Measurements from ENCODE around the gene TOR4A. TPM values are rescaled to one million over a fixed set of nuclear protein-coding genes. Genes with fewer than 3 reads are reported as not detected.

TOR4A gene
- 0.92 TPM for total RNA-seq

DNA sequence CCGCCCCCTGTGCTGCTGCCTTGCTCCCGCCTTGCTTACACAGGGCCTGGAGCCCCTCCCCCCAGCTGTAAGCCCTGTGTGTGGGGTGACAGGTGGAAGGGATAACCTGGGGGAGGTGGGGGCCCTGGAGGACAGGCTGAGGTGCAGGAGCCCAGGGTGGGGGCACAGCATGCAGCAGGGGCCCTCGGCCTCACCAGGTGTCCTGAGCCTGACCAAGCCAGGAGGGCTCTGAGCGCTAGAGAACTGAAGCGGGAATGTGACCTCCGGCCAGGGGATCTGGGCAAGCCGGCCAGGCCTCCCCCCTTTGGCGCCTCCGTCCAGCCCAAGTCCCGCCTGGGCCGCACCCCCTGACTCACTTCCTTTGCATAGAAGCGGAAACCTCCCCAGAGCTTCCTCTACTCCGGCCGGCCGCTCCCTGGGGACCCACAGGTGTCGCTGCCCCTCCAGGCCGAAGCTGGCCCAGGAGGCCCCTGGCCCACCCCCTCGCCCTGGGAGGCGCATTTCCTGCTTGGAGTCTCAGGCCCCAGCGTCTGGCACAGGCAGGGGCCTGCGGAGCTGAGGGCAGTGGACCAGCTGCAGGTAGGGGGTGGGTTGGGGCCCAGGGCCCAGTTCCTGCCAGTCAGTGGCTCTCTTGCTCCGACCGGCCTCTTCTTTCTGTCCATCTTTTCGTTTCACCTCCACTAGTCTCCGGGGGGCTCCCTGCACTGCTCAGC is at the start of gene TOR4A:
TSS of gene TOR4A (plus strand) at position 398 of the 713 bp plus-strand sequence. CDS start 964 bp downstream, outside the sequence.

DNA sequence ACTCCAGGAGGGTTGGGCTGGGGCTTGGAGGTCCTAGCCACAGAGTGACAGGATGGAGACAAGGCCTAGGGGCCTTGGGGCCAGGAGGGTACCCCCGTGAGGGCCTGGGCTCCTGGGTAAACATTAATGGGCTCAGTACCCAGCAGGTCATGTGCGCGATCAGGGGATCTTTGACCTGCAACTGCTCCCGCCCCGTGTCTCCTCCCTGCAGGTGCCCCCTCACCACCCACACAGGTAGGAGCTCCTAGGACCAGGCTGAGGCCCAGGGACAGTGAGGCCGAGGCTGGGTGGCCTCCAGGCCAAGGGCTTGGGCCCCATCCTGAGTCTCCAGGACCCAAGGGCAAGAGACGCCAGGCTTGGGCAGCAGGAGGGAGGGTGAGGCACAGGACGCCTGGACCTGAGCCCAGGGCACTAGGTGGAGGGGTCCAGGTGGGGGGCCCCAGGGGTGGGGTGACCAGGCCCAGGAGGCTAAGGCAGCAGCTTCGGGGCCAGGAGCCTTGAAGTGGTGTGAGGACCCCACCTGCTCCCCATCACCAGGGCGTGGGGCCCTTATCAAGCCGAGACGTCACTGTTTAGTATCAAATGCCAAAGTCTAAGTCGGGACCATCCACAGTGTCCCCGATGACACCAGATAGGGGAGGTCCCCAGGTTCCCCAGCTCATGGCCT is 46.7 kb upstream of the TOR4A start, which contains the start of gene SLC34A3:
TSS of gene SLC34A3 (plus strand) at position 197 of the 667 bp plus-strand sequence. CDS start 802 bp downstream, outside the sequence.

DNA sequence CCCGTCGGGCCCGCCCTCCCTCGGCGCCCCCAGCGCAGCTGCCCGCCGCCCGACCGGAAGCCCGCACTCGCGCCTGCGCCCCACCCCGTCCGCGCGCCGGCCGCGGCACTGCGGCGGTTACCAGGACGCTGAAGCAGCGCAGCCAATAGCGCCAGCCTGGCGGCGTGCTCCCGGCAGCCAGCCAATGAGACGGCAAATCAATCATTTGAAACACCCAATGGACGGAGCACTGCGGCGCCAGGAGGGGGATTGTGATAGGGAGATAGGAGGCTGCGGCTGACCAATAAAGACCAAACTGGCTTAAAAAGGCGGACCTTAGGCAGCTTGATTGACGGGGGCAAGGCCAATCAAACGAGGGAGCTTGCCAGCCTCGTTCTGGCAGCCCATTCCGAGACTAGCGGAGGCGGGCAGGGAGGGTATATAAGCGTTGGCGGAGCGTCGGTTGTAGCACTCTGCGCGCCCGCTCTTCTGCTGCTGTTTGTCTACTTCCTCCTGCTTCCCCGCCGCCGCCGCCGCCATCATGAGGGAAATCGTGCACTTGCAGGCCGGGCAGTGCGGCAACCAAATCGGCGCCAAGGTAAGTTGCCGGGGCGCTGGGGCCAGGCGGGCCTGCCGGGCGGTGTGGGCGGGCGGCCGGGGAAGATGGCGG is 36.6 kb upstream of the TOR4A start, which contains the start of gene TUBB4B:
TSS of gene TUBB4B (plus strand) at position 447 of the 649 bp plus-strand sequence. CDS start at position 521, 74 bp downstream.

GRCh38 chr9:137251194-137251461 is 26.4 kb upstream of the TOR4A start, which contains the start of gene STPG3:
TSS of gene STPG3 (plus strand) at chr9:137251286. CDS start at chr9:137251287, 1 bp downstream.

DNA sequence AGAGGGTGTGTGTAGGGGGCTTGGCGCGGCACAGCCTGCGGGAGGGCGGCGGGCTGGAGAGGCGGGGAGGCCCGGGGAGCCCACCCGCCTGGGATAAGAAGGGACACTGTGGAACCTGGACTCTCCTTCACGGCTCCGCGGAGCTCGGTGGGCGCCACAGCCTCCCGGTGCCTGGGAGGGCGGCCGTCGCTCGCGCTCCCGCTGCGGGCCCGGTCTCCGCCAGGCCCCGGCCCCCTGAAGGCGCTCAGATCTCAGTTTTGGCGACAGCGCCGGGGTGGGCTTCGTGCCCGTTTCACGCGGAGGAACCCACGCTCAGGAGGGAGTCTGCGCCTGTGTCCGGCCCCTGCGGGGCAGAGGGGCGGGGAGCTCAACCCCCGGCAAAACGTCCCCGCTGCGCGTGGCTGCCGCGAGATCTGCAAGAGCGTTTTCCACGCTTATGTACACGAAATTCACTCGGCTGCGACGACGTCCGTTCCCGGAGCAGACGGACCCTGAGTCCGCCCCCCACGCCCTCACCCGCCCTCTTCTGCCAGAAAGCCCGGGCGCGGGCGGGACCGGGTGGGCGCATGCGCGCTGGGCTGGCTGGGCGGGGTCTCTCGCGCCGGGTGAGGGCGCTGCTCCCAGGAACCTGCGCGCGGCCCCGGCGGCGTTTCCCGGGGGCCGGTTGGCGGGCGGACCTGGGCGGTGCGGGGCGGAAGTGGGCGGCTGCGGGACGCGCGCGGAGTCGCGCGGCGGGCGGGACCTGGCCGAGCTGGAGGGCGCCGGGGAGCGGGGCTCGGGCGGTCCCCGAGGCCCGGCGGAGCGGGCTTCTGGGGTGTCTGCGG is 22.7 kb upstream of the TOR4A start, which contains the start of gene NELFB:
TSS of gene NELFB (plus strand) at position 704 of the 824 bp plus-strand sequence.

GRCh38 chr9:137302118-137302448 is 24.6 kb downstream of the TOR4A start, which contains the start of gene NRARP:
TSS of gene NRARP (minus strand) at chr9:137302271. CDS start at chr9:137301928, 343 bp downstream.

Other genes with a start within 250 kb of the TOR4A start
- gene ABCA2, start 249.5 kb upstream of the TOR4A start, total RNA-seq = 36.4 TPM
- not detected for gene FUT7, start 245.6 kb upstream of the TOR4A start, total RNA-seq
- 23.1 TPM for gene NPDC1, start 231.5 kb upstream of the TOR4A start, total RNA-seq
- 3.2 TPM for gene ENTPD2, start 223.7 kb upstream of the TOR4A start, total RNA-seq
- gene SAPCD2, start 207.2 kb upstream of the TOR4A start, total RNA-seq = 4.2 TPM
- 0.69 TPM for gene UAP1L1, start 200.2 kb upstream of the TOR4A start, total RNA-seq
- gene MAN1B1, start 190.7 kb upstream of the TOR4A start, total RNA-seq = 44.8 TPM
- 38.8 TPM for gene DPP7, start 163.0 kb upstream of the TOR4A start, total RNA-seq
- gene GRIN1, start 138.6 kb upstream of the TOR4A start, total RNA-seq = 69.0 TPM
- not detected for gene LRRC26, start 107.7 kb upstream of the TOR4A start, total RNA-seq
- not detected for gene TMEM210, start 105.7 kb upstream of the TOR4A start, total RNA-seq
- 24.0 TPM for gene ANAPC2, start 89.2 kb upstream of the TOR4A start, total RNA-seq
- 27.5 TPM for gene SSNA1, start 89.0 kb upstream of the TOR4A start, total RNA-seq
- gene TPRN, start 77.0 kb upstream of the TOR4A start, total RNA-seq = 7.8 TPM
- gene TMEM203, start 72.1 kb upstream of the TOR4A start, total RNA-seq = 38.8 TPM
- gene NDOR1, start 72.0 kb upstream of the TOR4A start, total RNA-seq = 3.9 TPM
- gene RNF208, start 55.5 kb upstream of the TOR4A start, total RNA-seq = 1.8 TPM
- 0.92 TPM for gene CYSRT1, start 52.6 kb upstream of the TOR4A start, total RNA-seq
- not detected for gene RNF224, start 50.2 kb upstream of the TOR4A start, total RNA-seq
- gene SLC34A3, start 46.8 kb upstream of the TOR4A start, total RNA-seq = not detected
- 213 TPM for gene TUBB4B, start 36.4 kb upstream of the TOR4A start, total RNA-seq
- gene STPG3, start 26.4 kb upstream of the TOR4A start, total RNA-seq = not detected
- gene NELFB, start 22.4 kb upstream of the TOR4A start, total RNA-seq = 38.8 TPM
- gene NRARP, start 24.5 kb downstream of the TOR4A start, total RNA-seq = 5.8 TPM
- 9.5 TPM for gene EXD3, start 145.4 kb downstream of the TOR4A start, total RNA-seq
- gene NOXA1, start 145.7 kb downstream of the TOR4A start, total RNA-seq = 1.6 TPM
- not detected for gene ENTPD8, start 163.6 kb downstream of the TOR4A start, total RNA-seq
- gene NSMF, start 181.6 kb downstream of the TOR4A start, total RNA-seq = 54.2 TPM

Data from diencephalon (tissue), 1 donor.